Thoracic aorta (tissue), 2 donors: Measurements from ENCODE around the gene MSRB3. TPM values are rescaled to one million over a fixed set of nuclear protein-coding genes. Genes with fewer than 3 reads are reported as not detected.

Experiments used
- ATAC-seq: fragments of 150-250 bp; one replicate; pipeline ENCODE4 v1.8.0; 2017; ENCODE audit warnings: low read depth; ENCODE audit not compliant: insufficient number of reproducible peaks, low FRiP score
- DNase-seq: peaks from one replicate; pipeline ENCODE4 v3.0.0-alpha.2; 2020; ENCODE audit warnings: low spot score
- H3K27ac ChIP-seq, 2 donors: fragments of 200-600 bp; sonication (generic); 1 replicate in 1 of 2; 2 replicates in 1 of 2; pipeline ENCODE4 v1.5.1; 2016; ENCODE audit warnings: mild to moderate bottlenecking in 2 of 2, moderate library complexity in 2 of 2
- H3K27me3 ChIP-seq: fragments of 200-600 bp; sonication (generic); replicated peaks from 2 replicates; pipeline ENCODE4 v1.6.0; 2016; ENCODE audit warnings: mild to moderate bottlenecking; ENCODE audit not compliant: insufficient read depth
- H3K36me3 ChIP-seq: fragments of 200-600 bp; sonication (generic); one replicate; pipeline ENCODE4 v1.5.1; 2016
- H3K4me1 ChIP-seq, 2 donors: fragments of 200-600 bp; sonication (generic); 1 replicate in 1 of 2; 2 replicates in 1 of 2; pipeline versions ENCODE4 v1.5.1 to v1.6.0; 2016; ENCODE audit warnings: low read depth in 2 of 2, mild to moderate bottlenecking in 1 of 2; ENCODE audit not compliant: control insufficient read depth in 1 of 2
- H3K4me3 ChIP-seq: fragments of 200-600 bp; sonication (generic); 2 replicates; pipeline ENCODE4 v1.5.1; 2016; ENCODE audit warnings: mild to moderate bottlenecking
- H3K9me3 ChIP-seq: fragments of 200-600 bp; sonication (generic); 2 replicates; pipeline ENCODE4 v1.5.1; 2016
- CTCF ChIP-seq: fragments of 200-600 bp; sonication (generic); IDR thresholded peaks from one replicate; pipeline ENCODE4 v1.5.1; 2019; ENCODE audit warnings: antibody characterized with exemption
- total RNA-seq, 2 donors: library from RNA; depleted of rRNA; stranded (reverse); fragments of >200 nt; gene quantifications; one replicate each; pipeline versions ENCODE4 v1.1.0 to v1.2.3, GENCODE V29; 2016

MSRB3 gene
- total RNA-seq, 2 donors from 2014 or later, result 221 to 232 TPM

- Histone ChIP-seq H3K4me1 (peaks cover 9 to 27% of the 10 kb centered on the region in 2 donors), H3K27me3 (no peaks in the 10 kb centered on the region), H3K36me3 (no peaks in the 10 kb centered on the region), H3K4me3 (no peak overlapping the region), H3K27ac (no peak overlapping the region), H3K9me3 (no peaks in the 10 kb centered on the region)
- DNase-seq (no peak), ATAC-seq (no peak)
- no peak for TF ChIP-seq CTCF
Measured at GRCh38 chr12:65496617-65497016, 218.1 kb downstream of the MSRB3 start.

DNA sequence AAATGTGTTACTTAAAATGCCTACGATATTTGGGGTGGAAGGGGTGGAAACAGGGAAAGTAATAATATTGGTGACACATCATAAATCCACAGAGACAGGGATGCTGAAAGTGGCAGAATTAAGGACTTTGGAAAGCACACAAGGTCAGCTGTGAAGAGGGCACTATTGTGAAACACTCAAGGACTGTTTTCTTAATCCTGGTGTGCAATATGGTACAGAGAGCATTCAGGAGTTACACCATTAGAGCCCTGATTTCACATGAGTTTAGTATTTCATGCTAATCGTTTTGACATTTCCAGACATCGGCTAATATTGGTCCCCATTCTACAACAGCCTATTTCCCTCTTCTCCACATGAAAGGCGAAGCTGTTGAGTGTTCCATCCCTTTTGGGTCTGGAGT lies 219.2 kb downstream of the MSRB3 start:
- ATAC-seq (no peak), DNase-seq (no peak)
- Histone ChIP-seq H3K4me1 (peaks cover 9 to 29% of the 10 kb centered on the region in 2 donors), H3K9me3 (no peaks in the 10 kb centered on the region), H3K36me3 (no peaks in the 10 kb centered on the region), H3K27ac (no peak overlapping the region), H3K27me3 (no peaks in the 10 kb centered on the region), H3K4me3 (no peak overlapping the region)
- TF ChIP-seq CTCF, result no peak

DNA sequence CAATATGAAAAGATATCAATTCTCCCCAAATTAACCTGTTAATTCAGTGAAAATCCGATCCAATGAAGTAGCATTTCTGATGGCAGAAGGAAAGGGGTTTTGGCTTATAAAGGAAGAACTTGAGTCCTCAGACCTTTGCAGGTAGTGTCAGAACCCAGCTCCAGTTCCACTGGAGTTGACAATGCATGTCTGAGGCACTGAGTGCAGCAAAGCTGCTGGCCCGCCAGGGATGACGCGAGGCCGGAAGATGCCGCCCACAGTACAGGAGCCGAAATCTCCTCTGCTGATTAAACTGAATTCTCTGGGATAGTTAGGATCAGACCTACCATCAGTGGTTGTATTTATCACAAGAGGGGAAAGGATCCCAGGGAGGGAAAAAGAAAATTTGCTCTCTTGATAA lies 220.7 kb downstream of the MSRB3 start:
- Histone ChIP-seq H3K27ac (no peak overlapping the region), H3K4me3 (no peak overlapping the region), H3K9me3 (no peaks in the 10 kb centered on the region), H3K4me1 (peaks cover 9 to 25% of the 10 kb centered on the region in 2 donors), H3K36me3 (no peaks in the 10 kb centered on the region), H3K27me3 (no peaks in the 10 kb centered on the region)
- DNase-seq, result no peak
- no peak for ATAC-seq
- no peak for TF ChIP-seq CTCF

DNA sequence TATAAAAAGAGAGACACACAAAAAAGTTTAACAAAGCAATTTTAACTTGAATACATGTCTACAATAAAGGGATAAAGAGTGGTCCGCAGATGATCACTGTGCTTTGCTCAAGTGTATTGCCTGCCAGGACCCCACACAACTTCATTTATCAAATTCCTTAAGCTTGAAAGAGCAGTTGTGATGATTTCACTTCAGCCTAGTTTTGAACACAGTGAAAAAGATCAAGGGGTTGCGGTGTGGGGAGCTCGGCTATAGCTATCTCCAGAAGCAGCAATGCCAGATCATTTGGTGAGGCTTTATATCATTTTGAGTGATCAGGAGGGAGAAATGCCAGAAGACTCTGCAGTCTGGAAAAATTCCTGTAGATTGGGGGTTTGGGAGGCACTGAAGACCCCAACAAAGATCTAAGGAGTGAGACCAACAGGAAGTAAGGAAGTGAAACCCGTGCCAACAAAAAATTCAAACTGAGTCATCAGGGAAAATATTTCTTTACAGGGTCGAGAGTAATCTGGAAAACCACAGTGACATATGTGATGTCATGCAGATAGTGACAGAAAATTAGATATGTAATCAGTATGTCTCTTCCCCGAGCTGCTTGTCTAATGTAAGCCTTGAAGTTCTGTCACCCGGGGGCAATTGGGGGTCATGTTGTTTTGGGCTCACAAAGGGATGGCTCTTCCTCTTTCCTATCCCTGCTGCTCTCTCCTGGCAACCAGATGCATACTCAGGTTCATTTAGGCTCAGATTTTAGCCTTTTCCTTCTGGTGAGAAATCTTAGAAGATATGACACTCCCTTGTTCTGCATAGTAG lies 221.8 kb downstream of the MSRB3 start:
- ATAC-seq, result no peak
- no peaks in the 10 kb centered on the region for H3K36me3 ChIP-seq
- DNase-seq, result no peak
- H3K27ac ChIP-seq, result peak overlapping the region in 1 of 2 donors; percentile 31
- TF ChIP-seq CTCF, result no peak
- peaks cover 9 to 20% of the 10 kb centered on the region in 2 donors for H3K4me1 ChIP-seq
- H3K9me3 ChIP-seq, result no peaks in the 10 kb centered on the region
- H3K27me3 ChIP-seq, result no peaks in the 10 kb centered on the region
- H3K4me3 ChIP-seq, result no peak overlapping the region

DNA sequence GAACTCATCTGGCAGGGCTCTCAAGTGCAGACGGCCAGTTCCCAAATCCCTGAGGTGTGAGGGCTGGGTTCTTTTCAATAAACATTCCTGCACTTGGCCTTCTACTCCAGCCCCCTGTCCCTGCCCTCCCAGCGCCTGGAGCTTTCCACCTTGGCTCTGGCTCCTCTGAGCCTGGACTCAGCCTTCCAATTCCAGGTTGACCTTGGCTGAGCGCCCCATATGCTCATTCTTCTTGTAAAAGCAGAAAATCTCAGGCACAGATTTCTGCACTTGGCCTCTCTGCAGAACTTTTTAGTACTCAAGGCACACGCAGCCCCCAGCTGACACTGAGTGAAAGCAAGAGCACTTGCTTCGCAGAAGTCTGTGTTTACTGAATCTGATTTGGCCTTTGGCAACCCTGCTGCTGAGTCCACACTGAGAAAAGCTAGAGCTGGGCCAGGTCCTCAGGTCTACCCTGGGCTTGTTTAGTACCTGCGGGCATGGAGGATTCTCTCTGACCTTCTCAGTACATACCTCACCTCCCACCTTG lies 222.7 kb downstream of the MSRB3 start:
- Histone ChIP-seq H3K9me3 (no peaks in the 10 kb centered on the region), H3K27ac (peak overlapping the region in 1 of 2 donors; percentile 31), H3K4me1 (peaks cover 9 to 23% of the 10 kb centered on the region in 2 donors), H3K4me3 (no peak overlapping the region), H3K36me3 (no peaks in the 10 kb centered on the region), H3K27me3 (no peaks in the 10 kb centered on the region)
- DNase-seq (peak; percentile 25), ATAC-seq (no peak)
- TF ChIP-seq CTCF, result no peak
